K562 (cell line): ENCODE results near the gene C2CD4B. TPM values are rescaled to one million over a fixed set of nuclear protein-coding genes. Genes with fewer than 3 reads are reported as not detected.

ENCODE experiments used
- ATAC-seq: fragments of 200-7000 bp; cut with Tn5 transposase; 3 replicates; pipeline ENCODE4 v1.9.1; 2020; ENCODE audit warnings: moderate library complexity
- BruUV-seq: library from RNA; stranded (reverse); fragments of 400-500 nt; replicated peaks from 2 replicates; lab custom pipeline; 2021; lab: Mats Ljungman, UMichigan
- CTCF ChIA-PET: fragments of 300-600 bp; formaldehyde crosslinking; extraction: SDS; loops from one replicate; lab custom pipeline; 2021; ENCODE audit warnings: low intra/inter-chr PET ratio; lab: Yijun Ruan, JAX
- POLR2A ChIA-PET: fragments of 300-600, 350-650 bp; sonication (Branson Sonifier 250); formaldehyde crosslinking; extraction: SDS; loops from one replicate; lab custom pipeline; 2021; ENCODE audit warnings: antibody characterized with exemption, inconsistent platforms; lab: Yijun Ruan, JAX
- DNase-seq, 4 experiments: peaks; one replicate each; pipeline versions ENCODE4 v3.0.0 to v3.0.0-alpha.2; 2011 to 2018; ENCODE audit warnings: low spot score in 3 of 4, mixed read lengths in 3 of 4; ENCODE audit errors: extremely low read depth in 1 of 4
- FAIRE-seq: peaks from 2 replicates; lab custom pipeline; 2011; peaks lifted over from hg19 to GRCh38; lab: Jason Lieb, UNC
- H2AFZ ChIP-seq: 2 replicates; pipeline ENCODE4 v1.6.0; 2011; ENCODE audit warnings: low read depth, low read length, control low read depth, inconsistent platforms
- H3K27ac ChIP-seq: fragments of 200-600 bp; 3 replicates; pipeline ENCODE4 v1.8.0; 2011; ENCODE audit warnings: low read depth, mild to moderate bottlenecking, control low read depth, inconsistent platforms, low read length, moderate library complexity, mixed read lengths; ENCODE audit errors: extremely low read depth
- H3K27me3 ChIP-seq, 2 experiments: fragments of 300-600 bp in 1 of 2; 2 replicates in 1 of 2; 3 replicates in 1 of 2; pipeline versions ENCODE4 v1.6.0 to v1.8.0; 2011; ENCODE audit warnings: inconsistent platforms in 2 of 2, low read length in 2 of 2, mild to moderate bottlenecking in 1 of 2, mixed read lengths in 1 of 2, moderate library complexity in 1 of 2; ENCODE audit not compliant: control insufficient read depth in 2 of 2, insufficient read depth in 2 of 2
- H3K36me3 ChIP-seq: fragments of 300-600 bp; 3 replicates; pipeline ENCODE4 v1.8.0; 2011; ENCODE audit warnings: mild to moderate bottlenecking, low read length, inconsistent platforms; ENCODE audit not compliant: control insufficient read depth, insufficient read depth
- H3K4me1 ChIP-seq, 2 experiments: fragments of 200-600 bp in 1 of 2; replicated peaks in 1 of 2; 2 replicates in 1 of 2; 3 replicates in 1 of 2; pipeline versions ENCODE4 v1.5.1 to v1.8.0; 2011; ENCODE audit warnings: inconsistent platforms in 2 of 2, low read length in 2 of 2, mild to moderate bottlenecking in 1 of 2, mixed read lengths in 1 of 2, moderate library complexity in 1 of 2; ENCODE audit not compliant: control insufficient read depth in 2 of 2, insufficient read depth in 2 of 2
- H3K4me2 ChIP-seq: 2 replicates; pipeline ENCODE4 v1.6.1; 2011; ENCODE audit warnings: low read length, control low read depth, inconsistent platforms, mixed read lengths; ENCODE audit not compliant: insufficient read depth
- H3K4me3 ChIP-seq: fragments of 200-600 bp; sonication (generic), shearing (Covaris generic); 2 replicates; pipeline ENCODE4 v1.5.1; 2016; ENCODE audit warnings: control low read depth, inconsistent platforms
- H3K79me2 ChIP-seq: fragments of 200-600 bp; 3 replicates; pipeline ENCODE4 v1.8.0; 2011; ENCODE audit warnings: low read length, inconsistent platforms; ENCODE audit not compliant: control insufficient read depth, insufficient read depth
- H3K9ac ChIP-seq, 2 experiments: 2 replicates each; pipeline versions ENCODE4 v1.6.0 to v1.6.1; 2011; ENCODE audit warnings: low read depth in 2 of 2, low read length in 2 of 2, control low read depth in 1 of 2, inconsistent platforms in 1 of 2, mild to moderate bottlenecking in 1 of 2, mixed read lengths in 1 of 2; ENCODE audit not compliant: insufficient read depth in 1 of 2
- H3K9me1 ChIP-seq: one replicate; pipeline ENCODE4 v1.6.0; 2011; ENCODE audit warnings: inconsistent platforms, mild to moderate bottlenecking, low read length, moderate library complexity; ENCODE audit not compliant: control insufficient read depth, insufficient read depth
- H3K9me3 ChIP-seq: replicated peaks from 2 replicates; pipeline ENCODE4 v1.5.1; 2011; ENCODE audit warnings: low read depth, low read length, inconsistent platforms; ENCODE audit not compliant: control insufficient read depth, insufficient read depth
- H4K20me1 ChIP-seq: replicated peaks from 2 replicates; pipeline ENCODE4 v1.6.1; 2011; ENCODE audit warnings: low read length, inconsistent platforms, mixed read lengths; ENCODE audit not compliant: control insufficient read depth, insufficient read depth
- PPARD ChIP-seq: fragments of 250-450 bp; sonication (Bioruptor Pico); IDR thresholded peaks from 2 replicates; pipeline ENCODE4 v1.8.0; 2022; ENCODE audit warnings: inconsistent platforms, mild to moderate bottlenecking, moderate library complexity
- PRDM10 ChIP-seq: fragments of 450-650 bp; IDR thresholded peaks from 2 replicates; pipeline ENCODE4 v1.6.1; 2018; ENCODE audit not compliant: partially characterized antibody
- ZNF780A ChIP-seq: fragments of 250-450 bp; sonication (Bioruptor Pico); IDR thresholded peaks from 2 replicates; pipeline ENCODE4 v1.5.0; 2021; ENCODE audit warnings: mild to moderate bottlenecking
- WGBS: fragments of 100-300 bp; shearing (Covaris generic); methylation state at CpG from one replicate; pipeline ENCODE4 v1.1.6; 2016; ENCODE audit warnings: low coverage, mixed read lengths; ENCODE audit not compliant: insufficient coverage; ENCODE audit errors: missing lambda C conversion rate; 5-methylcytosine and 5-hydroxymethylcytosine counted together
- in situ Hi-C: fragments of 300-500 bp; cut with MboI; formaldehyde crosslinking; loops from 4 replicates; pipeline ENCODE4 v1.15.0; 2018; ENCODE audit warnings: inconsistent platforms, mixed read lengths
- intact Hi-C: fragments of 100-400 bp; cut with micrococcal nuclease; formaldehyde crosslinking; loops from 2 replicates; pipeline ENCODE4 v1.14.2; 2022
- polyA plus RNA-seq, 8 experiments: library from polyadenylated mRNA; depleted of rRNA in 4 of 8; stranded (reverse) in 5 of 8; unstranded in 3 of 8; fragments of >200 nt; fragmentation: Nextera tagmentation in 2 of 8; fragmentation: Illumina TruSeq in 1 of 8; extraction: Ambion mirVana in 2 of 8; extraction: Trizol in 1 of 8; gene quantifications; 2 replicates each; pipeline versions ENCODE4 v1.2.1 to v1.2.3, GENCODE V29; 2011 to 2014; ENCODE audit warnings: inconsistent platforms in 1 of 8, missing spikeins in 1 of 8
- total RNA-seq, 7 experiments: library from RNA; depleted of rRNA in 6 of 7; stranded (reverse); fragments of >200 nt in 6 of 7; fragmentation: Illumina TruSeq in 2 of 7; extraction: Trizol in 2 of 7; gene quantifications; 2 replicates each; pipeline versions ENCODE4 v1.2.1 to v1.2.3, GENCODE V29; 2011 to 2021; ENCODE audit warnings: low replicate concordance in 1 of 7

C2CD4B gene
- total and polyA plus RNA-seq, 9 of the 15 experiments (the other 6 are each of a cell fraction or from before 2014, with no cell fraction given): 0.11 TPM; not detected in 8

DNA sequence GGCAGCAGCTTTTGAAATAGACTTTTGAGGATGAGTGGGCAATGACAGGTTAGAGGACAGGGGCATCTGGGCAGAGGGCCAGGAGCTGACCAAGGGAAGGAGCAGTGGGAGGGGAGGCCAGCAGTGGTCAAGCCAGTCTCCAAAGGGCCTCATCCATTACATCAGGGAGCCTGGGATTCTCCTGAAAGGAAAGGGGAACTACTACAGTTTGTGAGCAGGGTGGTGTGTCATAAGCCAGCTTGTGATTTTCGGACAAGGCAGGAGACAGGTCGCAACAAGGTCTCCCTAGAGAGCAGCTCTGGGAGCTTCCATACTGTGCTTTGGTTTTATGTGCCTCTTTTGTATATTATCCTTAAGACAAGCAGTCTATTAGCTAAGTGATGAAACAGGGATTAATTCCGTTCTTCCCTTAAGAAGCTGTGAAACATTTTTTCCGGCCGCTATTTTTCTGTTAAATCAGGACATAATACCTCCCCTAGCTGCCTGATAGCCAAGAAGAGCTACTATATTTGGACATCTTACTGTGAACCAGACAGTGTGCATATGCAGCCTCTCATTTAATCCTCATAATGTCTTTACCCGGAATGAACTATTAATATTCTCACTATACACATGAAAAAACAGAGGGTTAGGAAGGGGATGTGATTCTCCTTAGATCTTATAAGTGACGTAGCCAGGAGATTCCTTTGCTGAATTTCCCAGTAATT is 46.4 kb downstream of the C2CD4B start:
- Histone ChIP-seq H3K27me3 (peaks cover 12 to 26% of the 10 kb centered on the region in 2 experiments; a peak in 4 of 5 replicates), H2AFZ (peak overlapping the region; percentile 44; the same call in 1 of the 2 replicates), H3K4me2 (peak overlapping the region; percentile 56), H3K9ac (no peak overlapping the region), H3K4me3 (no peak overlapping the region), H3K79me2 (no peaks in the 10 kb centered on the region), H3K4me1 (peaks cover 0 to 6% of the 10 kb centered on the region in 2 experiments; a peak in 2 of 5 replicates), H3K9me1 (no peaks in the 10 kb centered on the region), H3K27ac (no peak overlapping the region), H4K20me1 (no peaks in the 10 kb centered on the region), H3K9me3 (no peaks in the 10 kb centered on the region), H3K36me3 (no peaks in the 10 kb centered on the region)
- in situ Hi-C loops: no loop called here
- peak; percentile 19 for TF ChIP-seq PRDM10
- no peak for TF ChIP-seq ZNF780A
- no peak for TF ChIP-seq PPARD
- WGBS: 23% methylated on average over 7 of the region's 7 CpGs
- intact Hi-C loops: no loop called here
- peak; percentile 40; the same call in 2 of the 3 replicates for ATAC-seq
- ChIA-PET POLR2A (no interaction called here), CTCF (no interaction called here)
- DNase-seq: no peak
- no peak for FAIRE-seq
- no TSS peak for BruUV-seq
